Karpas-422 (cell line): ENCODE data around the gene CHAC1. TPM values are rescaled to one million over a fixed set of nuclear protein-coding genes. Genes with fewer than 3 reads are reported as not detected.

Experiments used
- DNase-seq: peaks from one replicate; pipeline ENCODE4 v3.0.0-alpha.2; 2015
- H2AFZ ChIP-seq: fragments of 200-600 bp; sonication (generic); 2 replicates; pipeline ENCODE4 v1.6.1; 2014; ENCODE audit warnings: antibody characterized with exemption, low read length, mixed read lengths
- H3K27ac ChIP-seq: fragments of 200-600 bp; sonication (generic); 2 replicates; pipeline ENCODE4 v1.5.1; 2014; ENCODE audit warnings: mild to moderate bottlenecking, low read length, moderate library complexity
- H3K27me3 ChIP-seq: fragments of 200-600 bp; sonication (generic); 2 replicates; pipeline ENCODE4 v1.6.1; 2014; ENCODE audit warnings: low read length, mixed read lengths
- H3K36me3 ChIP-seq: fragments of 200-600 bp; sonication (generic); 2 replicates; pipeline ENCODE4 v1.6.1; 2014; ENCODE audit warnings: low read length, mixed read lengths; ENCODE audit not compliant: insufficient read depth
- H3K4me1 ChIP-seq: fragments of 200-600 bp; sonication (generic); 2 replicates; pipeline ENCODE4 v1.6.1; 2014; ENCODE audit warnings: mild to moderate bottlenecking, low read length, mixed read lengths
- H3K4me2 ChIP-seq: fragments of 200-600 bp; sonication (generic); 2 replicates; pipeline ENCODE4 v1.6.1; 2014; ENCODE audit warnings: low read length, low read depth, mild to moderate bottlenecking; ENCODE audit not compliant: poor library complexity, severe bottlenecking
- H3K4me3 ChIP-seq: fragments of 200-600 bp; sonication (generic); 2 replicates; pipeline ENCODE4 v1.5.1; 2014; ENCODE audit warnings: mild to moderate bottlenecking, antibody characterized with exemption, low read length, mixed read lengths
- H3K79me2 ChIP-seq: fragments of 200-600 bp; sonication (generic); 2 replicates; pipeline ENCODE4 v1.6.1; 2014; ENCODE audit warnings: mild to moderate bottlenecking, low read length, mixed read lengths
- H3K9ac ChIP-seq: fragments of 200-600 bp; sonication (generic); 2 replicates; pipeline ENCODE4 v1.6.0; 2014; ENCODE audit warnings: low read length
- H3K9me2 ChIP-seq: fragments of 200-600 bp; sonication (generic), shearing (Covaris generic); replicated peaks from 2 replicates; pipeline ENCODE4 v1.6.0; 2014; ENCODE audit warnings: mild to moderate bottlenecking, low read length, moderate library complexity; ENCODE audit not compliant: insufficient read depth
- H3K9me3 ChIP-seq: fragments of 300-700, 200-600 bp; sonication (generic); 2 replicates; pipeline ENCODE4 v1.6.1; 2014; ENCODE audit warnings: low read length, mixed read lengths
- H4K20me1 ChIP-seq: fragments of 200-600 bp; sonication (generic); 2 replicates; pipeline ENCODE4 v1.6.1; 2014; ENCODE audit warnings: mild to moderate bottlenecking, antibody characterized with exemption, low read length, low read depth; ENCODE audit not compliant: insufficient read depth
- total RNA-seq: library from RNA; depleted of rRNA; stranded (reverse); fragments of >200 nt; shearing (Covaris generic); gene quantifications from 2 replicates; pipeline ENCODE4 v1.2.3, GENCODE V29; 2014; ENCODE audit warnings: low replicate concordance

The CHAC1 gene
- total RNA-seq, 1 experiment from 2014 or later, result 45.5 TPM

- Histone ChIP-seq H3K9me2 (no peaks in the 10 kb centered on the region), H3K9me3 (no peaks in the 10 kb centered on the region)
Measured at GRCh38 chr15:40943764-40944365, 9.4 kb upstream of the CHAC1 start.

GRCh38 chr15:40944510-40945296, 8.6 kb upstream of the CHAC1 start:
- Histone ChIP-seq H3K4me2 (no peak overlapping the region), H3K9ac (no peak overlapping the region), H3K9me3 (no peaks in the 10 kb centered on the region), H3K79me2 (no peaks in the 10 kb centered on the region), H3K36me3 (no peaks in the 10 kb centered on the region), H4K20me1 (no peaks in the 10 kb centered on the region), H3K27ac (no peak overlapping the region), H3K4me3 (no peak overlapping the region), H3K4me1 (peaks cover 20% of the 10 kb centered on the region), H3K27me3 (no peaks in the 10 kb centered on the region), H2AFZ (no peak overlapping the region), H3K9me2 (no peaks in the 10 kb centered on the region)
- no peak for DNase-seq

More at GRCh38 chr15:40943764-40944365, 9.4 kb upstream of the CHAC1 start:
- DNase-seq, result no peak
- H3K4me2 ChIP-seq, result no peak overlapping the region
- no peak overlapping the region for H3K27ac ChIP-seq
- peaks cover 21% of the 10 kb centered on the region for H3K4me1 ChIP-seq
- no peaks in the 10 kb centered on the region for H3K79me2 ChIP-seq
- no peaks in the 10 kb centered on the region for H3K36me3 ChIP-seq
- H2AFZ ChIP-seq, result no peak overlapping the region
- H3K4me3 ChIP-seq, result no peak overlapping the region
- H3K27me3 ChIP-seq, result no peaks in the 10 kb centered on the region
- H3K9ac ChIP-seq, result no peak overlapping the region
- no peaks in the 10 kb centered on the region for H4K20me1 ChIP-seq

- H3K4me2 ChIP-seq, result no peak overlapping the region
- no peaks in the 10 kb centered on the region for H3K27me3 ChIP-seq
- no peak for DNase-seq
- H3K9ac ChIP-seq, result no peak overlapping the region
- H2AFZ ChIP-seq, result no peak overlapping the region
- H3K9me3 ChIP-seq, result no peaks in the 10 kb centered on the region
- H3K9me2 ChIP-seq, result no peaks in the 10 kb centered on the region
- no peak overlapping the region for H3K27ac ChIP-seq
- H3K79me2 ChIP-seq, result no peaks in the 10 kb centered on the region
- no peaks in the 10 kb centered on the region for H4K20me1 ChIP-seq
- H3K4me1 ChIP-seq, result peaks cover 14% of the 10 kb centered on the region
- H3K36me3 ChIP-seq, result no peaks in the 10 kb centered on the region; the same call in 1 of the 2 replicates
- no peak overlapping the region for H3K4me3 ChIP-seq
Measured at GRCh38 chr15:40948706-40949473, 4.4 kb upstream of the CHAC1 start.

GRCh38 chr15:40949756-40950207, 3.5 kb upstream of the CHAC1 start:
- Histone ChIP-seq H3K27ac (no peak overlapping the region), H3K9me2 (no peaks in the 10 kb centered on the region), H3K9ac (no peak overlapping the region), H4K20me1 (no peaks in the 10 kb centered on the region), H3K27me3 (no peaks in the 10 kb centered on the region), H3K4me3 (no peak overlapping the region), H2AFZ (no peak overlapping the region), H3K4me1 (peaks cover 20% of the 10 kb centered on the region), H3K4me2 (no peak overlapping the region), H3K79me2 (no peaks in the 10 kb centered on the region), H3K36me3 (no peaks in the 10 kb centered on the region; the same call in 1 of the 2 replicates), H3K9me3 (no peaks in the 10 kb centered on the region)
- DNase-seq, result no peak

- Histone ChIP-seq H3K27me3 (no peaks in the 10 kb centered on the region), H3K27ac (no peak overlapping the region), H3K9ac (no peak overlapping the region; the same call in 1 of the 2 replicates), H3K4me3 (no peak overlapping the region), H3K4me2 (no peak overlapping the region), H3K9me3 (no peaks in the 10 kb centered on the region), H3K9me2 (no peaks in the 10 kb centered on the region), H2AFZ (no peak overlapping the region), H4K20me1 (no peaks in the 10 kb centered on the region), H3K4me1 (peaks cover 26% of the 10 kb centered on the region), H3K79me2 (no peaks in the 10 kb centered on the region), H3K36me3 (no peaks in the 10 kb centered on the region; the same call in 1 of the 2 replicates)
- DNase-seq, result no peak
Measured at GRCh38 chr15:40951764-40952163, 1.5 kb upstream of the CHAC1 start.

- DNase-seq, result no peak
- Histone ChIP-seq H3K27me3 (no peaks in the 10 kb centered on the region), H3K79me2 (no peaks in the 10 kb centered on the region), H3K9ac (peak overlapping the region; percentile 90), H3K36me3 (no peaks in the 10 kb centered on the region; the same call in 1 of the 2 replicates), H3K9me2 (no peaks in the 10 kb centered on the region), H2AFZ (peak overlapping the region; percentile 61; the same call in 1 of the 2 replicates), H3K4me3 (peak overlapping the region; percentile 75), H3K4me1 (peaks cover 26% of the 10 kb centered on the region), H3K27ac (peak overlapping the region; percentile 70; the same call in 1 of the 2 replicates), H3K4me2 (peak overlapping the region; percentile 84), H3K9me3 (no peaks in the 10 kb centered on the region), H4K20me1 (no peaks in the 10 kb centered on the region)
Measured at GRCh38 chr15:40952301-40952900, 870 bp upstream of the CHAC1 start.

- H3K9me2 ChIP-seq, result no peaks in the 10 kb centered on the region
- H2AFZ ChIP-seq, result no peak overlapping the region
- H3K4me1 ChIP-seq, result peaks cover 26% of the 10 kb centered on the region
- H3K36me3 ChIP-seq, result no peaks in the 10 kb centered on the region; the same call in 1 of the 2 replicates
- no peaks in the 10 kb centered on the region for H3K27me3 ChIP-seq
- DNase-seq, result no peak
- no peaks in the 10 kb centered on the region for H3K79me2 ChIP-seq
- H3K4me3 ChIP-seq, result peak overlapping the region; percentile 75
- no peak overlapping the region; the same call in 1 of the 2 replicates for H3K27ac ChIP-seq
- no peaks in the 10 kb centered on the region for H3K9me3 ChIP-seq
- no peaks in the 10 kb centered on the region for H4K20me1 ChIP-seq
- peak overlapping the region; percentile 84 for H3K4me2 ChIP-seq
- peak overlapping the region; percentile 79 for H3K9ac ChIP-seq
Measured at GRCh38 chr15:40953713-40954074, 423 bp downstream of the CHAC1 start.
